GM23338 (cell line): Measurements from ENCODE around the gene RAB11FIP4. TPM values are rescaled to one million over a fixed set of nuclear protein-coding genes. Genes with fewer than 3 reads are reported as not detected.

ENCODE experiments used
- ATAC-seq: fragments of 200-7000 bp; cut with Tn5 transposase; 3 replicates; pipeline ENCODE4 v1.9.1; 2020
- DNase-seq: peaks from one replicate; pipeline ENCODE4 v3.0.0-alpha.2; 2015; ENCODE audit warnings: low spot score
- H2AFZ ChIP-seq: fragments of 200-600 bp; sonication (generic); 2 replicates; pipeline ENCODE4 v1.8.0; 2016; ENCODE audit warnings: antibody characterized with exemption, mild to moderate bottlenecking, moderate library complexity
- H3F3A ChIP-seq: fragments of 200-600 bp; sonication (generic); replicated peaks from 2 replicates; pipeline ENCODE4 v1.8.0; 2017; ENCODE audit warnings: antibody characterized with exemption, mixed run types, low read depth
- H3K27ac ChIP-seq: fragments of 200-600 bp; sonication (generic); 2 replicates; pipeline ENCODE4 v1.6.1; 2016; ENCODE audit warnings: low read depth
- H3K27me3 ChIP-seq: fragments of 200-600 bp; sonication (generic); 2 replicates; pipeline ENCODE4 v1.8.0; 2016; ENCODE audit warnings: mild to moderate bottlenecking, mixed run types, moderate library complexity; ENCODE audit not compliant: insufficient read depth
- H3K36me3 ChIP-seq: fragments of 200-600 bp; sonication (generic); 2 replicates; pipeline ENCODE4 v1.8.0; 2016; ENCODE audit warnings: mild to moderate bottlenecking; ENCODE audit not compliant: insufficient read depth
- H3K4me1 ChIP-seq: fragments of 200-600 bp; sonication (generic); 2 replicates; pipeline ENCODE4 v1.8.0; 2016; ENCODE audit warnings: mild to moderate bottlenecking, moderate library complexity; ENCODE audit not compliant: insufficient read depth
- H3K4me2 ChIP-seq: fragments of 200-600 bp; sonication (generic); 2 replicates; pipeline ENCODE4 v1.7.1; 2017; ENCODE audit warnings: mixed run types
- H3K4me3 ChIP-seq: fragments of 200-600 bp; sonication (generic); 2 replicates; pipeline ENCODE4 v1.6.1; 2016; ENCODE audit warnings: mixed run types
- H3K79me2 ChIP-seq: fragments of 200-600 bp; sonication (generic); replicated peaks from 2 replicates; pipeline ENCODE4 v1.8.0; 2017; ENCODE audit warnings: mild to moderate bottlenecking; ENCODE audit not compliant: insufficient read depth
- H3K9me2 ChIP-seq: fragments of 200-600 bp; sonication (generic); 2 replicates; pipeline ENCODE4 v1.8.0; 2017; ENCODE audit not compliant: insufficient read depth
- H4K20me1 ChIP-seq: fragments of 200-600 bp; sonication (generic); replicated peaks from 2 replicates; pipeline ENCODE4 v1.8.0; 2017; ENCODE audit warnings: mild to moderate bottlenecking; ENCODE audit not compliant: insufficient read depth
- H3K27ac Mint-ChIP-seq: 2 replicates; pipeline ENCODE4 v1.8.0; 2020; ENCODE audit warnings: inconsistent platforms, mild to moderate bottlenecking, moderate library complexity, mixed read lengths
- H3K27me3 Mint-ChIP-seq: 3 replicates; pipeline ENCODE4 v1.8.0; 2022; ENCODE audit warnings: low read depth, mild to moderate bottlenecking, moderate library complexity, mixed read lengths, inconsistent platforms; ENCODE audit not compliant: insufficient read depth, poor library complexity
- H3K36me3 Mint-ChIP-seq: 3 replicates; pipeline ENCODE4 v1.8.0; 2021; ENCODE audit warnings: low read depth, mild to moderate bottlenecking, inconsistent platforms, moderate library complexity, mixed read lengths
- H3K4me1 Mint-ChIP-seq: 3 replicates; pipeline ENCODE4 v1.8.0; 2020; ENCODE audit warnings: mild to moderate bottlenecking, inconsistent platforms, mixed read lengths
- H3K4me3 Mint-ChIP-seq: 3 replicates; pipeline ENCODE4 v1.8.0; 2021; ENCODE audit warnings: moderate library complexity, mild to moderate bottlenecking, inconsistent platforms, mixed read lengths
- H3K9me3 Mint-ChIP-seq: 3 replicates; pipeline ENCODE4 v1.8.0; 2020; ENCODE audit warnings: moderate library complexity, mild to moderate bottlenecking, inconsistent platforms, mixed read lengths
- CREB1 ChIP-seq: fragments of 250-450 bp; sonication (Bioruptor Pico); IDR thresholded peaks from 2 replicates; pipeline ENCODE4 v1.5.0; 2020; ENCODE audit warnings: low read depth, mild to moderate bottlenecking, moderate library complexity
- CTCF ChIP-seq, 2 experiments: fragments of 200-600 bp in 1 of 2; sonication (generic) in 1 of 2; conservative IDR thresholded peaks; 2 replicates each; pipeline versions ENCODE4 v1.5.1 to v1.6.1; 2016 to 2017; ENCODE audit warnings: antibody characterized with exemption in 2 of 2, low read depth in 2 of 2, mild to moderate bottlenecking in 2 of 2, moderate library complexity in 1 of 2
- EZH2 ChIP-seq: fragments of 200-600 bp; sonication (generic); IDR thresholded peaks from one replicate; pipeline ENCODE4 v1.8.0; 2017; ENCODE audit warnings: antibody characterized with exemption, mild to moderate bottlenecking, low read depth; ENCODE audit not compliant: unreplicated experiment
- REST ChIP-seq: IDR thresholded peaks from one replicate; pipeline ENCODE4 v1.6.1; 2018; ENCODE audit warnings: antibody characterized with exemption; ENCODE audit not compliant: unreplicated experiment
- ZNF462 ChIP-seq: fragments of 250-450 bp; sonication (Bioruptor Pico); IDR thresholded peaks from 2 replicates; pipeline ENCODE4 v1.5.0; 2020; ENCODE audit warnings: mild to moderate bottlenecking, moderate library complexity
- polyA plus RNA-seq: library from polyadenylated mRNA; unstranded; fragments of >200 nt; fragmentation: Nextera tagmentation; extraction: Ambion mirVana; gene quantifications from 2 replicates; pipeline ENCODE4 v1.2.1, GENCODE V29; 2016
- total RNA-seq: library from RNA; depleted of rRNA; stranded (reverse); fragments of >200 nt; shearing (Covaris generic); gene quantifications from 2 replicates; pipeline ENCODE4 v1.2.3, GENCODE V29; 2014

Gene RAB11FIP4
- total and polyA plus RNA-seq, 2 experiments from 2014 or later, result 26.0 to 65.6 TPM

GRCh38 chr17:31466096-31466760 is 74.8 kb downstream of the RAB11FIP4 start:
- H3K27me3 Mint-ChIP-seq, result peaks cover 4% of the 10 kb centered on the region
- Histone ChIP-seq H3K27ac (no peak overlapping the region), H3K4me1 (peaks cover 25% of the 10 kb centered on the region), H3K4me2 (no peak overlapping the region), H3K36me3 (no peaks in the 10 kb centered on the region), H4K20me1 (no peaks in the 10 kb centered on the region), H3F3A (no peaks in the 10 kb centered on the region; the same call in 1 of the 2 replicates), H3K4me3 (no peak overlapping the region), H3K9me2 (no peaks in the 10 kb centered on the region), H2AFZ (no peak overlapping the region), H3K79me2 (no peaks in the 10 kb centered on the region), H3K27me3 (no peaks in the 10 kb centered on the region)
- DNase-seq (no peak), ATAC-seq (no peak)
- no peak overlapping the region for H3K4me3 Mint-ChIP-seq
- no peaks in the 10 kb centered on the region for H3K9me3 Mint-ChIP-seq
- TF ChIP-seq REST, result no peak
- no peak for TF ChIP-seq EZH2
- TF ChIP-seq CREB1, result no peak
- TF ChIP-seq CTCF (conservative IDR thresholded peaks at IDR 0.05; ENCODE audit: low read depth in 2 of 2), result no peak
- TF ChIP-seq ZNF462 (CRISPR knock-in tag), result no peak
- H3K27ac Mint-ChIP-seq, result no peak overlapping the region
- H3K4me1 Mint-ChIP-seq, result peaks cover 30% of the 10 kb centered on the region
- no peaks in the 10 kb centered on the region for H3K36me3 Mint-ChIP-seq
